DMS153 (cell line): ENCODE results near the gene ATP8A1.
"Not testable (repeated sequence)": the region's sequence is repeated elsewhere in the genome, so short reads cannot be mapped to it uniquely, and the experiment has no call there.

Experiments
- DNase-seq: peaks from one replicate; lab custom pipeline; 2025; lab: John Stamatoyannopoulos, UW

Gene ATP8A1

DNA sequence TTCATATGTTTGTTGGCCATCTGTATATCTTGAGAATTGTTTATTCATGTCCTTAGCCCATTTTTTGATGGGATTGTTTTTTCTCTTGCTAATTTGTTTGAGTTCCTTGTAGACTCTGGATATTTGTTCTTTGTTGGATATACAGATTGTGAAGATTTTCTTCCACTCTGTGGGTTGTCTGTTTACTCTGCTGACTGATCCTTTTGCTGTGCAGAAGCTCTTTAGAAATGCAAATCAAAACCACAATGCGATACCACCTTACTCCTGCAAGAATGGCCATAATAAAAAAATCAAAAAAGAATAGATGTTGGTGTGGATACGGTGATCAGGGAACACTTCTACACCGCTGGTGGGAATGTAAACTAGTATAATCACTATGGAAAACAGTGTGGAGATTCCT, 189.1 kb downstream of the ATP8A1 start:
- DNase-seq: not testable (repeated sequence)

- DNase-seq: no peak
Measured at GRCh38 chr4:42466273-42466844, 190.5 kb downstream of the ATP8A1 start.

DNA sequence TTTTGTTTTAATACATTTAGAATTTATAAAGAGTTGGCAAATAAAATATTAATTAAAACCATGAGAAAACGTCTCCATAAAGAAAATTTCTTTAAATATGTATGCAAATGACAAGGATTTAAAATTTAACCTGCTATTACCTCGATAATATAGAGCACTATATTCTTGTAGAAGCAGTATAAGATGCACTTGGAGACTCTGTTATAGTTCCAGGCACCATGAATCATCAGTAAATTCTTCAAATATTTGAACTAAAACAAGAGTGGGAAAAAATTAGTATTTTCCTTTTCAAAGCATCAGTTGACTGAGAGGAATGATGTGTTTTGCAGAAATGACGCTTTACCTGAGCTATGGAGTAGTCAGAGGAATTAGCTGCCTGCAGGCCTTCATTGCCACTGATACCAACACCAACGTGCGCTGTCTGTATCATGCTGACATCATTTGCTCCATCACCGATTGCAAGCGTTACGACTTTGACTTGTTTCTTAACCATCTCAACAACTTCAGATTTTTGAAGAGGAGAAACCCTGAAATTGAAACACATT, 192.3 kb downstream of the ATP8A1 start:
- no peak for DNase-seq

GRCh38 chr4:42461216-42461615, 195.7 kb downstream of the ATP8A1 start:
- DNase-seq: not testable (repeated sequence)

DNA sequence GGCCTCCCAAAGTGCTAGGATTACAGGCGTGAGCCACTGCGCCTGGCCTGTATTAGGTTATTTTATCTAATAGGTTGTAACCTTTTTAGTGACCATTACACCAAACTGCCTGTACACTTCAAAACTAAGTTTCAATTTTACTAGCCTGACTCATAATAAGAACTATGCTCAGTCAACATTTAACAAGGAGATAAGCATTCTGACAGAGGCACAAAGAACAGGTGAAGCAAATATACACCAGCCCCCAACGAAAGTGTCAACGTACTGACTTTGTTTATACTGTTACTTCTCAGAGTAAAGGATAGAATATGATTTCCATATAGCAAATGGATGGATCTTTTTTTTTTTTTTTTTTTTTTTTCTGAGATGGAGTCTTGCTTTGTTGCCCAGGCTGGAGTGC, 196.9 kb downstream of the ATP8A1 start:
- DNase-seq: no peak

DNA sequence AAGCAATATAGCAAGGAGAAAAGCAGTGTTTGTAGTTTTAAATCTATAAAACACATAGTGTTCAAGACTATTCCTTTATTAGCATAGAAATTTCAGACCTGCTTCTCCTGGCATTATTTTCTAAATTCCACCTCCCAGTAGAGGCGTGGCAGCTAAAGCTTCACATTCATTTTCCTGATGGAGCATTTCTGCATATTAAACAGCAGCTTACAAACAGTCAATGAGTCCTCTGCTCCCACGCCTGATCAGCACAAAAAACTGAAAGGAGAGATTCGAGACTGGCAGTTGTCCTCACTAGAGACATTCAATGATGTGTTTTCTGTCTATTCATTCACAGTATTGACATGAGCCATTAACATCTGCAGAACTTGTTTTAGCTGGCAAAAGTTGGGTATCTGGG, 198.2 kb downstream of the ATP8A1 start:
- DNase-seq: no peak

GRCh38 chr4:42454755-42455420, 202.0 kb downstream of the ATP8A1 start:
- DNase-seq: no peak

- DNase-seq: no peak
Measured at GRCh38 chr4:42453612-42454011, 203.3 kb downstream of the ATP8A1 start.

DNA sequence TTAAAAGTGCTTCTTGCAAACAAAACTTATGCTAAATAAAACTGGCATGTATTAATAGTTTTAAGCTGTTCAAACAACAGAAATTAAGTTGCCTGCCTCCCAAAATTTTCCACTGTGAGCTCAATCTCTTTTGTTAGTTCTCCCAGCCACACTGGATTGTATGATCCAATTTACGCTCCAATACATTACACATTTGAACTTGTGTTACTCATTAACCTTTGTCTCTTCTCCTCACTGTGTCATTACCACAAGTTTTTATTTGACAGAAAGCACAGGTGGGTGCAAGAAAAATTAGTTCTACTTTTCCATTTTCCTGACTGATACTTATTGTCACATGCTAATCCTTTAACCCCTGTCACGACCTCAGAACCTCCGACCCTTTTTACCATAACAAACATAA, 204.1 kb downstream of the ATP8A1 start:
- no peak for DNase-seq

GRCh38 chr4:42446823-42447222, 210.1 kb downstream of the ATP8A1 start:
- DNase-seq: no peak

GRCh38 chr4:42445038-42445437, 211.9 kb downstream of the ATP8A1 start:
- no peak for DNase-seq

DNA sequence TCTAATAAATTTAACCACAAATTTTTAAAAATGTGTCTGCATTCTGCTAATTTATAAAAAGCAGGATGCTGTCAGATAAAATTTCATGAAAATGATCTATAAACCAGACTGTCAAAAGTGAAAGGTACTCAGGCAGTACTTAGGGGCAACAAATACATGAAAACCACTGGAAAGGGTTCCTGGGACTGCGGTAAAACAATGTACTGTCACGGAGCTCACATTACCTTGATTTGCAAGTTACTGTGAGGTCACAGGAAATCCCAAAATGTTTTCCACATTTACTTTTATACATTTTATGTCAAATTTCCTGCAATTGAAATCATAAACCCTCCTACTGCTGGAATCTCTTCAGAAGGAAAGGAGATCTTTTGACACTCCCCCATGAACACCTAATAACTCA, 214.3 kb downstream of the ATP8A1 start:
- no peak for DNase-seq

GRCh38 chr4:42440083-42440482, 216.8 kb downstream of the ATP8A1 start:
- no peak for DNase-seq

DNA sequence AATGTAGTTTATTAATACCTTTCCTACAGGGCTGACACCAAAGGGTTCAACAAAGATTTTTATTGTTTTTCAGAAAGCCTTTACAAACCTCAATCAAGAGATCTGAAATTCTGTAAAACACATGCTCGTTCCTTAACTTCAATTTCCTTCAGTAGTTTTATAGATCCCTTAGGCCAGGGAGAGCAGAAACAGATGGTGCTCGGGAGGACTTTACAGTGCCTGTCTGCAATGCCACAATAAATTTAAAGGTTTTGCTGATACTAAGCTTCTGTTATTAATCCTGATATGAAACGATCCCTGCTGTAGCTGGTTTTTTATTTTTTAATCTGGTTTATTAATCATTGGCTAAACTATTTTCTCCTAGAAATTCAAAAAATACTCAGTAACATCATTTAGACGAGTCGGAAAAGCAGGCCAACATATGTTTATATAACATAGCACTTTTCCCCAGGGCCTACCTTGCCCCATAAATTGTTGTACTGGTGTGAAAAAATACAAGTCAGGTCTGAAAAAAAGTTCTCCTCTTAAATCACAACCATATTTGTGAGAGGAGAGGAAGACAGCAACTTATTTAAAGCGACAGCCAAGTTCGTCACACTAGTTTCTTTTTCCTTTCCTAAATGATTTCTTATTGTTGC, 219.9 kb downstream of the ATP8A1 start:
- no peak for DNase-seq

- DNase-seq: no peak
Measured at GRCh38 chr4:42428036-42428435, 228.9 kb downstream of the ATP8A1 start.

DNA sequence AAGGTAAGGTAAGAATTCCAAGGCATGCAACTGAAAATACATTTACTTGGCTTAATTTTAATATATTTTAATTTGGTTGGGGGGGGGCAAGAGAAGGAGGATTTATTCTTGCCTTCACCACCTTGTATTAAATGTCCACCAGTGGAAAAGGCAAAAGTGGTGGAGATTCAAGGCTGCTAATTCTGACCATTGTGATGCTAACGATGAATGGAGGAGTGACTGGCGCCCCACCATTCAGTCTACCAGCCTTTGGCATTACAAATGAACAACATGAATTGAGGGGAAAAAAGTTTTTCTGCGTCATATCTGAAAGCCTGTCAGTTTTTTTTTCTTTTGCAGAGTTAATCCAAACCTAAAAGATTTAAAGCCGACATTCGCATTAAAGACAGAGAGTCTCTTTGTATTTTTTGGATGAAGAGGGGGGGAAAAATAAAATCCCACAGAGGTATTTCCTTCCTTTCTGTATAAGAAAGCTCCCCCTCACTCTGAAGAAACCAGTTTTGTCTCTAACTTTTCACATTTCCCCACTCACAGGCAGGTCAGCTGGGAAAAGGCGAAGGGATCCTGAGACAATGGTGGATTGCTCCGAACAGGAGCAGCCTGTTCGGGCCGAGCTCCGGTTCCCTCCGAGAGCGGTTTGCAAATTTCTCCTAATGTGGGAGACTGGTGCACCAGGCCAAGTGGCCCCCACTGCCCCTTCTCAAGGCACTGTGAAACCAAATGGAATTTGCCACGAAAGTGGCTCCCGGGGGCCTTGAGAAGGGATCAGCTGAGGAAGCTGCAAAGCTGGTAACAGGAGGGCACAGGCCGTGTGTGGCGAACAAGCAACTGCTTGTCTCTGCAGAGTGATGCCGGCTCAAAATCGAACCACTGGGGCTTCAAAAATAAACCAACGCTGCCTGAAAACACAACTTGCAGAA, 231.5 kb downstream of the ATP8A1 start:
- DNase-seq: no peak

DNA sequence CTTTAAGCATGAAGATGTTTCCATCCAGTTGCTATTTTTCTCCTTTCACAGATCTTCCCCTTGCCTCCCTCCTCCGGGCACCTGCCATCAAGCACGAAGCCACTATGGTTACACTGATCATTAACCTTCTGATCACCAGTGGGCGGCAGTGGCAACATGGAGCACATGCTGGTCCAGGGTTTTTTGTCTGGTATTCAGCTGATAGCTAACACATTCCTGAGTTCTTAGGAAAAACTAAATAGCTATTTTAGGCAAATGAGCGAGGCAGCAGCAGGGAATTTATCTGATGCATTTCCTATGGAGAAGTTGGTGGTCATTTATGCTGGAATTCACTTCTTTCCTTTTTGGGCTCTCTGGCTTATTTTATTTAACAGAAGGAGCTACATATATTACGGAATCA, 236.8 kb downstream of the ATP8A1 start:
- no peak for DNase-seq

GRCh38 chr4:42417550-42417949, 239.4 kb downstream of the ATP8A1 start:
- DNase-seq: no peak

DNA sequence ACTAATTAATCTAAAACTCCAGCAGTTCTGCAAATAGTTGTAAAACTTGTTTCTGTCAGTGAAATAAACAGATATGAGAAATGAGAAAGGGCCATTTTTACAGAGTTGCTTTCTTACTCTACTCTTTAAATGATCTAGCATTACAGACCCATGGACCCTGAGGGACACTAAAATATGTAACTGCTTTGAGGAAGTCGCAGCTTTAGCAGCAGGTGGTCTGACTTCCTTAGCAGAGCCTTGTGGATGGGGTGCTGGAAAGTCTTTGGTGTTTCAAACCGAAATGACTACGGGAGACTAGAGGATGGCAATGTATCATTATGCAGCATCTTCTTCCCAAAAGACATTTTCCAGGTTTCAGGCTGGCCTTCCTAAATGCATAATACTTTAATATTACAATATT, 240.9 kb downstream of the ATP8A1 start:
- no peak for DNase-seq

DNA sequence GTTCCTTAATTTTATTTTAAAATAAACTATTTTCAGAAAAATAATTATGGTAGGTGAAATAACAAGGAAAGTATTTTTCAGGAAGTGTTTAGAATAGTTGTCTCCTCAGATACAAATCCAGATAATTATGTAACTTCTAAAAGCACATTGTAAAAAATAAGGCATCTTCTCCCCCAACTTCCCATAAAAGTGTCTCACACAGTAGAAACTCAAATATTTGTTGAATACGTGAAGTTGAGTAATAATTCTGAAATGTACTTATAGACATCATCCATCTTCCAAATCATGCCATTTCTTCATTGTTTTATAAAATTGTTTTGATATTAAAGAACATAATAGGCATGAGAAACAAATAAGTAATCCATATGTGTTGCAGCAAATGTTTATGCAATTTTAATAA, 241.6 kb downstream of the ATP8A1 start:
- DNase-seq: no peak

DNA sequence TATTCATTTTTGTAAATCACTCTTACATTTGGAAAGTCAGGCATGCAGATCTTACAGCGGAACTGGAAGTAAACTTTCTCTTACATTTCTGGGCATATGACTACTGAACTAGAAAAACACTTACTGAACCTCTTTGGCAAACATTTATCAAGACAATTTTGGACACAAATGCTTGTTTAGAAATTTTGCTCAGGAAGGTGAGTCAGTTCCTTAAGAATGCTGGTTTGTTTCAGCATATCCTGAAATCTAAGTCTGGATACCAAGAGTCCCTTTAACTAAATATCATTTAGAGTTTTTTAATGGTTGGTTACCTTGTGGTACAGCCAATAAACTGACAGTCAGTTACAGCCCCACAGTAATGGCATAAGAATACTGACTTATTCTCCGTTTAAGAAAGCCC, 244.7 kb downstream of the ATP8A1 start:
- DNase-seq: no peak

DNA sequence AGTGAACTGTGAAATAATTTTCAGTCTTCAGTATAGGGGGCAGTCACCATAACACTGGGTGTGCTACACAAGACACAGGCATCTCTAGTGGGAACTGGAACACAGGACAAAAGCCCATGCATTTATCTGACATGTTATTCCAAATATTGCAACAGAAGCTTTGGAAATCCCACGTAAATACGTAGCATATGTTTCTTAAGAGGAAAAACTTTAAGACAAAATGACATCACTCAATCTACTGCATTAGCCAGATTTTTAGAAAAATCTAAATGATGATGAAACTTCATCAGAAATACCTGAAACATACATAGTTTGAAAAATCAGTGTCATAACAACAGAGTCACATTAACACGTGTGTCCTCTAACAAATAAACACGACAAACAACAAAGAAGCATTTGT, 245.1 kb downstream of the ATP8A1 start:
- DNase-seq: no peak
